ENCODE results near the gene EPOP. TPM values are rescaled to one million over a fixed set of nuclear protein-coding genes. Genes with fewer than 3 reads are reported as not detected.
A peak's percentile ranks its signal among the peaks of the same experiment; 100 is the strongest.

The EPOP gene
- total and polyA plus RNA-seq, 2 of the 13 experiments (the other 11 are each of a cell fraction or from before 2014, with no cell fraction given): 14.7 to 37.8 TPM

DNA sequence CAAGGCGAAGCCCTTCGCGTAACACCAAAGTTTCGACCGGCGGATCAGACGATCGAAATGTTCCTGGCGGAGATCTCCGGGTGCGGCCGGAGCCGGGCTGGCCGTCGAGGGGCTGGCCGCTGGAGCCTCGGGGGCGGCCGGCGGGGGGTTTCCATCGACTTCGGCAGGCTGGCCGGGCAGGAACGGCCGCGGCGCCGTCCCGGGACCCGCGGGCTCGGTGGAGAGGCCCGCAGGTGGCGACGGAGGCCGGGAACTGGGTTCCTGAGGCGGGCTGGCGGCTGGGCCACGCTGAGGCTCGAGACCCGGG, 1.1 kb downstream of the EPOP start (continued):
- TF ChIP-seq, protein P1, sequence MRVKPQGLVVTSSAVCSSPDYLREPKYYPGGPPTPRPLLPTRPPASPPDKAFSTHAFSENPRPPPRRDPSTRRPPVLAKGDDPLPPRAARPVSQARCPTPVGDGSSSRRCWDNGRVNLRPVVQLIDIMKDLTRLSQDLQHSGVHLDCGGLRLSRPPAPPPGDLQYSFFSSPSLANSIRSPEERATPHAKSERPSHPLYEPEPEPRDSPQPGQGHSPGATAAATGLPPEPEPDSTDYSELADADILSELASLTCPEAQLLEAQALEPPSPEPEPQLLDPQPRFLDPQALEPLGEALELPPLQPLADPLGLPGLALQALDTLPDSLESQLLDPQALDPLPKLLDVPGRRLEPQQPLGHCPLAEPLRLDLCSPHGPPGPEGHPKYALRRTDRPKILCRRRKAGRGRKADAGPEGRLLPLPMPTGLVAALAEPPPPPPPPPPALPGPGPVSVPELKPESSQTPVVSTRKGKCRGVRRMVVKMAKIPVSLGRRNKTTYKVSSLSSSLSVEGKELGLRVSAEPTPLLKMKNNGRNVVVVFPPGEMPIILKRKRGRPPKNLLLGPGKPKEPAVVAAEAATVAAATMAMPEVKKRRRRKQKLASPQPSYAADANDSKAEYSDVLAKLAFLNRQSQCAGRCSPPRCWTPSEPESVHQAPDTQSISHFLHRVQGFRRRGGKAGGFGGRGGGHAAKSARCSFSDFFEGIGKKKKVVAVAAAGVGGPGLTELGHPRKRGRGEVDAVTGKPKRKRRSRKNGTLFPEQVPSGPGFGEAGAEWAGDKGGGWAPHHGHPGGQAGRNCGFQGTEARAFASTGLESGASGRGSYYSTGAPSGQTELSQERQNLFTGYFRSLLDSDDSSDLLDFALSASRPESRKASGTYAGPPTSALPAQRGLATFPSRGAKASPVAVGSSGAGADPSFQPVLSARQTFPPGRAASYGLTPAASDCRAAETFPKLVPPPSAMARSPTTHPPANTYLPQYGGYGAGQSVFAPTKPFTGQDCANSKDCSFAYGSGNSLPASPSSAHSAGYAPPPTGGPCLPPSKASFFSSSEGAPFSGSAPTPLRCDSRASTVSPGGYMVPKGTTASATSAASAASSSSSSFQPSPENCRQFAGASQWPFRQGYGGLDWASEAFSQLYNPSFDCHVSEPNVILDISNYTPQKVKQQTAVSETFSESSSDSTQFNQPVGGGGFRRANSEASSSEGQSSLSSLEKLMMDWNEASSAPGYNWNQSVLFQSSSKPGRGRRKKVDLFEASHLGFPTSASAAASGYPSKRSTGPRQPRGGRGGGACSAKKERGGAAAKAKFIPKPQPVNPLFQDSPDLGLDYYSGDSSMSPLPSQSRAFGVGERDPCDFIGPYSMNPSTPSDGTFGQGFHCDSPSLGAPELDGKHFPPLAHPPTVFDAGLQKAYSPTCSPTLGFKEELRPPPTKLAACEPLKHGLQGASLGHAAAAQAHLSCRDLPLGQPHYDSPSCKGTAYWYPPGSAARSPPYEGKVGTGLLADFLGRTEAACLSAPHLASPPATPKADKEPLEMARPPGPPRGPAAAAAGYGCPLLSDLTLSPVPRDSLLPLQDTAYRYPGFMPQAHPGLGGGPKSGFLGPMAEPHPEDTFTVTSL (CRISPR knock-in tag; IDR thresholded peaks at IDR 0.05; ENCODE audit: borderline replicate concordance): no peak
- TF ChIP-seq MAFG (CRISPR knock-in tag; IDR thresholded peaks at IDR 0.05): no peak
- no peak for TF ChIP-seq ZMYM3 (CRISPR knock-in tag; IDR thresholded peaks at IDR 0.05)
- TF ChIP-seq, protein P2, sequence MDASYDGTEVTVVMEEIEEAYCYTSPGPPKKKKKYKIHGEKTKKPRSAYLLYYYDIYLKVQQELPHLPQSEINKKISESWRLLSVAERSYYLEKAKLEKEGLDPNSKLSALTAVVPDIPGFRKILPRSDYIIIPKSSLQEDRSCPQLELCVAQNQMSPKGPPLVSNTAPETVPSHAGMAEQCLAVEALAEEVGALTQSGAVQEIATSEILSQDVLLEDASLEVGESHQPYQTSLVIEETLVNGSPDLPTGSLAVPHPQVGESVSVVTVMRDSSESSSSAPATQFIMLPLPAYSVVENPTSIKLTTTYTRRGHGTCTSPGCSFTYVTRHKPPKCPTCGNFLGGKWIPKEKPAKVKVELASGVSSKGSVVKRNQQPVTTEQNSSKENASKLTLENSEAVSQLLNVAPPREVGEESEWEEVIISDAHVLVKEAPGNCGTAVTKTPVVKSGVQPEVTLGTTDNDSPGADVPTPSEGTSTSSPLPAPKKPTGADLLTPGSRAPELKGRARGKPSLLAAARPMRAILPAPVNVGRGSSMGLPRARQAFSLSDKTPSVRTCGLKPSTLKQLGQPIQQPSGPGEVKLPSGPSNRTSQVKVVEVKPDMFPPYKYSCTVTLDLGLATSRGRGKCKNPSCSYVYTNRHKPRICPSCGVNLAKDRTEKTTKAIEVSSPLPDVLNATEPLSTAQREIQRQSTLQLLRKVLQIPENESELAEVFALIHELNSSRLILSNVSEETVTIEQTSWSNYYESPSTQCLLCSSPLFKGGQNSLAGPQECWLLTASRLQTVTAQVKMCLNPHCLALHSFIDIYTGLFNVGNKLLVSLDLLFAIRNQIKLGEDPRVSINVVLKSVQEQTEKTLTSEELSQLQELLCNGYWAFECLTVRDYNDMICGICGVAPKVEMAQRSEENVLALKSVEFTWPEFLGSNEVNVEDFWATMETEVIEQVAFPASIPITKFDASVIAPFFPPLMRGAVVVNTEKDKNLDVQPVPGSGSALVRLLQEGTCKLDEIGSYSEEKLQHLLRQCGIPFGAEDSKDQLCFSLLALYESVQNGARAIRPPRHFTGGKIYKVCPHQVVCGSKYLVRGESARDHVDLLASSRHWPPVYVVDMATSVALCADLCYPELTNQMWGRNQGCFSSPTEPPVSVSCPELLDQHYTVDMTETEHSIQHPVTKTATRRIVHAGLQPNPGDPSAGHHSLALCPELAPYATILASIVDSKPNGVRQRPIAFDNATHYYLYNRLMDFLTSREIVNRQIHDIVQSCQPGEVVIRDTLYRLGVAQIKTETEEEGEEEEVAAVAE (CRISPR knock-in tag; IDR thresholded peaks at IDR 0.05; ENCODE audit: borderline replicate concordance): no peak
- TF ChIP-seq MED1 (CRISPR knock-in tag; IDR thresholded peaks at IDR 0.05): no peak
- TF ChIP-seq, protein P3, sequence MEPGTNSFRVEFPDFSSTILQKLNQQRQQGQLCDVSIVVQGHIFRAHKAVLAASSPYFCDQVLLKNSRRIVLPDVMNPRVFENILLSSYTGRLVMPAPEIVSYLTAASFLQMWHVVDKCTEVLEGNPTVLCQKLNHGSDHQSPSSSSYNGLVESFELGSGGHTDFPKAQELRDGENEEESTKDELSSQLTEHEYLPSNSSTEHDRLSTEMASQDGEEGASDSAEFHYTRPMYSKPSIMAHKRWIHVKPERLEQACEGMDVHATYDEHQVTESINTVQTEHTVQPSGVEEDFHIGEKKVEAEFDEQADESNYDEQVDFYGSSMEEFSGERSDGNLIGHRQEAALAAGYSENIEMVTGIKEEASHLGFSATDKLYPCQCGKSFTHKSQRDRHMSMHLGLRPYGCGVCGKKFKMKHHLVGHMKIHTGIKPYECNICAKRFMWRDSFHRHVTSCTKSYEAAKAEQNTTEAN (CRISPR knock-in tag; conservative IDR thresholded peaks at IDR 0.05): no peak
- TF ChIP-seq ZNF777 (CRISPR knock-in tag; IDR thresholded peaks at IDR 0.05): peak; percentile 88
- TF ChIP-seq ZNF331 (CRISPR knock-in tag; IDR thresholded peaks at IDR 0.05): no peak
- no peak for TF ChIP-seq TCF7 (IDR thresholded peaks at IDR 0.05; ENCODE audit: low read depth)
- TF ChIP-seq, protein P4, sequence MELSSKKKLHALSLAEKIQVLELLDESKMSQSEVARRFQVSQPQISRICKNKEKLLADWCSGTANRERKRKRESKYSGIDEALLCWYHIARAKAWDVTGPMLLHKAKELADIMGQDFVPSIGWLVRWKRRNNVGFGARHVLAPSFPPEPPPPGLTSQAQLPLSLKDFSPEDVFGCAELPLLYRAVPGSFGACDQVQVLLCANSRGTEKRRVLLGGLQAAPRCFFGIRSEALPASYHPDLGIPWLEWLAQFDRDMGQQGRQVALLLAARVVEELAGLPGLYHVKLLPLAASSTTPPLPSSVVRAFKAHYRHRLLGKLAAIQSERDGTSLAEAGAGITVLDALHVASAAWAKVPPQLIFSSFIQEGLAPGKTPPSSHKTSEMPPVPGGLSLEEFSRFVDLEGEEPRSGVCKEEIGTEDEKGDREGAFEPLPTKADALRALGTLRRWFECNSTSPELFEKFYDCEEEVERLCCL (CRISPR knock-in tag; IDR thresholded peaks at IDR 0.05; ENCODE audit: borderline replicate concordance): no peak
- TF ChIP-seq, protein P5, sequence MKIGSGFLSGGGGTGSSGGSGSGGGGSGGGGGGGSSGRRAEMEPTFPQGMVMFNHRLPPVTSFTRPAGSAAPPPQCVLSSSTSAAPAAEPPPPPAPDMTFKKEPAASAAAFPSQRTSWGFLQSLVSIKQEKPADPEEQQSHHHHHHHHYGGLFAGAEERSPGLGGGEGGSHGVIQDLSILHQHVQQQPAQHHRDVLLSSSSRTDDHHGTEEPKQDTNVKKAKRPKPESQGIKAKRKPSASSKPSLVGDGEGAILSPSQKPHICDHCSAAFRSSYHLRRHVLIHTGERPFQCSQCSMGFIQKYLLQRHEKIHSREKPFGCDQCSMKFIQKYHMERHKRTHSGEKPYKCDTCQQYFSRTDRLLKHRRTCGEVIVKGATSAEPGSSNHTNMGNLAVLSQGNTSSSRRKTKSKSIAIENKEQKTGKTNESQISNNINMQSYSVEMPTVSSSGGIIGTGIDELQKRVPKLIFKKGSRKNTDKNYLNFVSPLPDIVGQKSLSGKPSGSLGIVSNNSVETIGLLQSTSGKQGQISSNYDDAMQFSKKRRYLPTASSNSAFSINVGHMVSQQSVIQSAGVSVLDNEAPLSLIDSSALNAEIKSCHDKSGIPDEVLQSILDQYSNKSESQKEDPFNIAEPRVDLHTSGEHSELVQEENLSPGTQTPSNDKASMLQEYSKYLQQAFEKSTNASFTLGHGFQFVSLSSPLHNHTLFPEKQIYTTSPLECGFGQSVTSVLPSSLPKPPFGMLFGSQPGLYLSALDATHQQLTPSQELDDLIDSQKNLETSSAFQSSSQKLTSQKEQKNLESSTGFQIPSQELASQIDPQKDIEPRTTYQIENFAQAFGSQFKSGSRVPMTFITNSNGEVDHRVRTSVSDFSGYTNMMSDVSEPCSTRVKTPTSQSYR (CRISPR knock-in tag; IDR thresholded peaks at IDR 0.05; ENCODE audit: borderline replicate concordance): no peak
- TF ChIP-seq, protein P6, sequence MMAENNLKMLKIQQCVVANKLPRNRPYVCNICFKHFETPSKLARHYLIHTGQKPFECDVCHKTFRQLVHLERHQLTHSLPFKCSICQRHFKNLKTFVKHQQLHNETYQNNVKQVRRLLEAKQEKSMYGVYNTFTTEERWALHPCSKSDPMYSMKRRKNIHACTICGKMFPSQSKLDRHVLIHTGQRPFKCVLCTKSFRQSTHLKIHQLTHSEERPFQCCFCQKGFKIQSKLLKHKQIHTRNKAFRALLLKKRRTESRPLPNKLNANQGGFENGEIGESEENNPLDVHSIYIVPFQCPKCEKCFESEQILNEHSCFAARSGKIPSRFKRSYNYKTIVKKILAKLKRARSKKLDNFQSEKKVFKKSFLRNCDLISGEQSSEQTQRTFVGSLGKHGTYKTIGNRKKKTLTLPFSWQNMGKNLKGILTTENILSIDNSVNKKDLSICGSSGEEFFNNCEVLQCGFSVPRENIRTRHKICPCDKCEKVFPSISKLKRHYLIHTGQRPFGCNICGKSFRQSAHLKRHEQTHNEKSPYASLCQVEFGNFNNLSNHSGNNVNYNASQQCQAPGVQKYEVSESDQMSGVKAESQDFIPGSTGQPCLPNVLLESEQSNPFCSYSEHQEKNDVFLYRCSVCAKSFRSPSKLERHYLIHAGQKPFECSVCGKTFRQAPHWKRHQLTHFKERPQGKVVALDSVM (CRISPR knock-in tag; IDR thresholded peaks at IDR 0.05): peak; percentile 43; the same call in 1 of the 2 replicates
